ENCODE results near the gene TRAF3IP3. TPM values are rescaled to one million over a fixed set of nuclear protein-coding genes. Genes with fewer than 3 reads are reported as not detected.

The TRAF3IP3 gene
- total and polyA plus RNA-seq, 2 donors (not counting 1 experiment from before 2014, with no cell fraction given): 262 to 344 TPM

- intact Hi-C loops (cut with micrococcal nuclease): no loop called here
- H3K4me2 ChIP-seq (replicated peaks; ENCODE audit: low read depth, low read length, poor library complexity, severe bottlenecking): no peak overlapping the region
- H3K27ac ChIP-seq (ENCODE audit: low read length in 2 of 2): no peak overlapping the region
- Mint-ChIP-seq H3K4me1 (no peaks in the 10 kb centered on the region), H3K9me3 (ENCODE audit: insufficient read depth) (no peaks in the 10 kb centered on the region), H3K4me3 (no peak overlapping the region), H3K27me3 (peaks cover 11% of the 10 kb centered on the region), H3K27ac (no peak overlapping the region)
- H3K79me2 ChIP-seq (ENCODE audit: control insufficient read depth, insufficient read depth, low read length): no peaks in the 10 kb centered on the region
- H3K4me1 ChIP-seq (ENCODE audit: control insufficient read depth in 2 of 2, insufficient read depth in 2 of 2, low read length in 2 of 2): no peaks in the 10 kb centered on the region
- ATAC-seq (ENCODE audit: low read depth) (no peak), DNase-seq (no peak)
- ChIA-PET CTCF (no interaction called here), POLR2A (no interaction called here)
- no peak for TF ChIP-seq EZH2 (IDR thresholded peaks at IDR 0.05; ENCODE audit: borderline replicate concordance, insufficient read depth, low read depth, low read length, poor library complexity, severe bottlenecking)
- no peak for TF ChIP-seq CTCF (IDR thresholded peaks at IDR 0.05)
- no peak overlapping the region for H2AFZ ChIP-seq (ENCODE audit: insufficient read depth, low read depth, low read length, poor library complexity, severe bottlenecking)
- no peaks in the 10 kb centered on the region for H4K20me1 ChIP-seq (ENCODE audit: control insufficient read depth, insufficient read depth, low read length, poor library complexity, severe bottlenecking)
- no peak overlapping the region for H3K4me3 ChIP-seq (ENCODE audit: control extremely low read depth in 1 of 5, extremely low read depth in 1 of 5, insufficient read depth in 1 of 5, low read depth in 2 of 5, low read length in 4 of 5)
- H3K9me3 ChIP-seq (ENCODE audit: control extremely low read depth in 1 of 3, control insufficient read depth in 2 of 3, insufficient read depth in 1 of 3, low read length in 2 of 3): no peaks in the 10 kb centered on the region
- no peak overlapping the region for H3K9ac ChIP-seq (ENCODE audit: low read length)
- H3K27me3 ChIP-seq (replicated peaks in 1 of 4; ENCODE audit: control extremely low read depth in 1 of 4, control insufficient read depth in 3 of 4, insufficient read depth in 4 of 4, low read length in 3 of 4): no peaks in the 10 kb centered on the region
- H3K36me3 ChIP-seq (replicated peaks in 1 of 2; ENCODE audit: control extremely low read depth in 1 of 2, control insufficient read depth in 1 of 2, extremely low read depth in 1 of 2, insufficient read depth in 2 of 2, low read length in 1 of 2): no peaks in the 10 kb centered on the region
Observed at GRCh38 chr1:209715314-209715713, 40.5 kb upstream of the TRAF3IP3 start.

GRCh38 chr1:209717818-209718217 is 38.0 kb upstream of the TRAF3IP3 start:
- TF ChIP-seq EZH2 (IDR thresholded peaks at IDR 0.05; ENCODE audit: borderline replicate concordance, insufficient read depth, low read depth, low read length, poor library complexity, severe bottlenecking) (no peak), CTCF (IDR thresholded peaks at IDR 0.05) (no peak)
- no peak overlapping the region for H3K4me3 Mint-ChIP-seq
- ChIA-PET CTCF (no interaction called here), POLR2A (no interaction called here)
- no peaks in the 10 kb centered on the region for H3K4me1 Mint-ChIP-seq
- no peaks in the 10 kb centered on the region for H3K9me3 Mint-ChIP-seq (ENCODE audit: insufficient read depth)
- H3K9ac ChIP-seq (ENCODE audit: low read length): no peak overlapping the region
- no peaks in the 10 kb centered on the region for H3K79me2 ChIP-seq (ENCODE audit: control insufficient read depth, insufficient read depth, low read length)
- WGBS (ENCODE audit: insufficient coverage): 80% methylated on average over 1 of the region's 2 CpGs
- H3K4me3 ChIP-seq (ENCODE audit: control extremely low read depth in 1 of 5, extremely low read depth in 1 of 5, insufficient read depth in 1 of 5, low read depth in 2 of 5, low read length in 4 of 5): no peak overlapping the region
- DNase-seq: no peak
- H3K27me3 ChIP-seq (replicated peaks in 1 of 4; ENCODE audit: control extremely low read depth in 1 of 4, control insufficient read depth in 3 of 4, insufficient read depth in 4 of 4, low read length in 3 of 4): no peaks in the 10 kb centered on the region
- H3K4me1 ChIP-seq (ENCODE audit: control insufficient read depth in 2 of 2, insufficient read depth in 2 of 2, low read length in 2 of 2): no peaks in the 10 kb centered on the region
- no peak overlapping the region for H3K27ac ChIP-seq (ENCODE audit: low read length in 2 of 2)
- H3K27ac Mint-ChIP-seq: no peak overlapping the region
- H2AFZ ChIP-seq (ENCODE audit: insufficient read depth, low read depth, low read length, poor library complexity, severe bottlenecking): no peak overlapping the region
- no peaks in the 10 kb centered on the region for H4K20me1 ChIP-seq (ENCODE audit: control insufficient read depth, insufficient read depth, low read length, poor library complexity, severe bottlenecking)
- intact Hi-C loops (cut with micrococcal nuclease): no loop called here
- H3K27me3 Mint-ChIP-seq: peaks cover 8% of the 10 kb centered on the region
- no peak overlapping the region for H3K4me2 ChIP-seq (replicated peaks; ENCODE audit: low read depth, low read length, poor library complexity, severe bottlenecking)
- no peak for ATAC-seq (ENCODE audit: low read depth)
- H3K9me3 ChIP-seq (ENCODE audit: control extremely low read depth in 1 of 3, control insufficient read depth in 2 of 3, insufficient read depth in 1 of 3, low read length in 2 of 3): no peaks in the 10 kb centered on the region
- H3K36me3 ChIP-seq (replicated peaks in 1 of 2; ENCODE audit: control extremely low read depth in 1 of 2, control insufficient read depth in 1 of 2, extremely low read depth in 1 of 2, insufficient read depth in 2 of 2, low read length in 1 of 2): no peaks in the 10 kb centered on the region
